SW480 (cell line): ENCODE results near the gene SLC41A1.

Experiments
- DNase-seq: peaks from one replicate; pipeline ENCODE4 v3.0.0-alpha.2; 2016; ENCODE audit warnings: low spot score

SLC41A1 gene

GRCh38 chr1:205822397-205822796 lies 9.4 kb upstream of the SLC41A1 start:
- no peak for DNase-seq

- no peak for DNase-seq
These were observed 5.0 kb upstream of the SLC41A1 start for GRCh38 chr1:205817988-205818387.

- no peak for DNase-seq
These were observed 4.4 kb upstream of the SLC41A1 start for GRCh38 chr1:205817364-205817763.

GRCh38 chr1:205813755-205814058 lies 709 bp upstream of the SLC41A1 start:
- DNase-seq, result no peak

GRCh38 chr1:205812271-205812877 lies 624 bp downstream of the SLC41A1 start:
- no peak for DNase-seq

- DNase-seq, result no peak
These were observed 1.3 kb downstream of the SLC41A1 start for GRCh38 chr1:205811660-205812059.

- no peak for DNase-seq
These were observed 2.4 kb downstream of the SLC41A1 start for GRCh38 chr1:205810448-205811157.

GRCh38 chr1:205809942-205810345 lies 3.1 kb downstream of the SLC41A1 start:
- DNase-seq, result no peak

- DNase-seq, result no peak
These were observed 3.5 kb downstream of the SLC41A1 start for GRCh38 chr1:205809469-205809868.

GRCh38 chr1:205805082-205805711 lies 7.8 kb downstream of the SLC41A1 start:
- DNase-seq, result no peak

GRCh38 chr1:205804605-205805004 lies 8.4 kb downstream of the SLC41A1 start:
- no peak for DNase-seq

GRCh38 chr1:205803986-205804385 lies 9.0 kb downstream of the SLC41A1 start:
- DNase-seq, result no peak

- DNase-seq, result no peak
These were observed 10.9 kb downstream of the SLC41A1 start for GRCh38 chr1:205802060-205802459.

- no peak for DNase-seq
These were observed 11.9 kb downstream of the SLC41A1 start for GRCh38 chr1:205800981-205801703.

- DNase-seq, result no peak
These were observed 12.6 kb downstream of the SLC41A1 start for GRCh38 chr1:205800427-205800826.

GRCh38 chr1:205798577-205798976 lies 14.4 kb downstream of the SLC41A1 start:
- DNase-seq, result no peak

- DNase-seq, result no peak
These were observed 15.8 kb downstream of the SLC41A1 start for GRCh38 chr1:205797168-205797567.

GRCh38 chr1:205794011-205794730 lies 18.8 kb downstream of the SLC41A1 start:
- no peak for DNase-seq

- no peak for DNase-seq
These were observed 19.9 kb downstream of the SLC41A1 start for GRCh38 chr1:205792961-205793673.

- DNase-seq, result no peak
These were observed 20.5 kb downstream of the SLC41A1 start for GRCh38 chr1:205792481-205792881.

GRCh38 chr1:205791568-205792180 lies 21.3 kb downstream of the SLC41A1 start:
- DNase-seq, result peak; percentile 46
